Hematopoietic multipotent progenitor cell treated with erythropoietin and hydrocortisone succinate and interleukin-3 and kit ligand, for 8 days (in vitro differentiated cells): Measurements from ENCODE around the gene INO80C.
A peak's percentile ranks its signal among the peaks of the same experiment; 100 is the strongest.

Source experiments
- DNase-seq: peaks from one replicate; pipeline ENCODE4 v3.0.0-alpha.2; 2015

The INO80C gene, protein sequence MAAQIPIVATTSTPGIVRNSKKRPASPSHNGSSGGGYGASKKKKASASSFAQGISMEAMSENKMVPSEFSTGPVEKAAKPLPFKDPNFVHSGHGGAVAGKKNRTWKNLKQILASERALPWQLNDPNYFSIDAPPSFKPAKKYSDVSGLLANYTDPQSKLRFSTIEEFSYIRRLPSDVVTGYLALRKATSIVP

DNA sequence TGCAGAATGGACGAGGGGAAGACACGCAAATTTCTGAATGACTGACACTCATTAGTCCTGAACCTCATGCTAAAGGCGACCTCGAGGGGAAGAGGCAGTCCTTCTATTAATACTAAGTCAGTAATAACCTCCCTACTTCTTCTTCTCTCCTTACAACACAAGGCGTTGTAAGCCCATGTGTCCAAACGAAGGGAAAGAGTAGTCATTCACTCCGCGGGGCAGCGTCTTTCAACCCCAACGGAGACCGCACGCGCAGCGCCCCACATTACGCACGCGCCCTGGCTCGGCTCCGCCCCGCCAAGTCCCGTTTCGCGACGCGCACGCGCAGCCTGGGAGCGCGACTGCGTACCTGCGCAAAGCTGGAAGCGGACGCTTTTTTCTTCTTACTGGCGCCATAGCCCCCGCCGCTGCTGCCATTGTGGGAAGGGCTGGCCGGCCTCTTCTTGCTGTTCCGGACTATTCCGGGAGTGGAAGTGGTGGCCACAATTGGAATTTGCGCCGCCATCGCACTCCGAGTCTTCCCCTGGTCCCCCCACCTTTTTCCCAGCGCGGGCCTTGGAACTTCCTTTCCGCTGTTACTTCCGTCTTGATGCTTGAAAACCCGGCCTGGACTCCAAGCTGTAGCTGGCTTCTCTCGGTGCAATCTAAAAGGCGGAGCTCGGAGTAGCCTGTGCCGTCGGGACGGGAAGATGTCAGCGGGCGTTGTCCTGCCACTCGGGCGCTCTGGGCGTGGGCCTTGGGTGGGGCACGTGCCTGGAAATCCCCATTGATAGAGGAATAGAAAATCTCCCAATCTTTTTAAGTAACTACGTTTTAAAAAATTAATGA is at the start of gene INO80C:
Gene INO80C (minus strand): TSS at position 591 of the 828 bp plus-strand sequence. CDS start 86 bp downstream, at position 505.
- DNase-seq, result peak; percentile 96

DNA sequence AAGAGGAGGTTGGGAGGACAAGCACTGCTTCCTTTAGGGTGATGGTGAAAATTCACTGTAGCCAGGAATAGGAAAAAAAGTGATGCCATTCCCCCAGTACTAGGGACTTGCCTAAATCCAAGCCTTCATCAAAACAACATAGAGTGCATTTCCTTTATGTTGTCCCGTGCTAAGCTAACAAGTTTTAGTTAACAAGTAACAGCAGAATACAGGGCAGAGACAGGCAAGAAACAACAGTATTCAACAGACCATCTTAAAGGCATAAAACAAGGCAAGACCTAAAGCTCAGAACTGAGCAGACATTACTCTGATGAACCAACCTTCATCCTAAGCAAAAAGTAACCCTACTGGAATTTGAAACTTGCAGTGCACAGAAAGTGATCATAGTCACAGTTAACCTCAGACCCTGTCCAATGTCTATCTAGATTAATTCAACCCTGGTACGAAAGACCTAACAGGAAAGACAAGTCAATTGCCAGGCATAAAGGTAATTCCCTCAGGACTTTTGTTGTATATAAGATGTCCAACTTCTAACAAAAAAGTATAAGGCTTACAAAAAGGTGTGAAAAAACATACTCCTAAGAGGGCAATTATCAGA is 49.3 kb upstream of the INO80C start:
- no peak for DNase-seq

DNA sequence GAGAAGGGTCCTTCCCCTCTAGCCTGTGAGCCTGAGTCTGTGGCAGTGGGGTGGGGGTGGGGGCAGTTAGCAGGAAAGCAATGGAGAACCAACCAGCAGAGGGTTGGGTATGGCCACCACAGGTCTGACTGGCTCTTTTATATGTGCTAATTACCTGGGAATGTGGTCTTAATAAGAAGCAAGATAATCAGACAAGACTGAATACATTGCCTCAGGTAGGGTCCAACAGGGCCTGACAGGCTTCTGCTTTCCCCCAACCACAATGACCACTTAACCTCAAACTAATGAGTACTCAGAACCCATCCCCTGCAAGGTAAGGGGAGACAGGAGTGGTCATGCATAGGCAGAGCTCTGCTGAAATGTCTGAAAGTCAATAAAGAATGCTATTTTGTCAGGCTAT is 44.6 kb upstream of the INO80C start:
- DNase-seq, result no peak

DNA sequence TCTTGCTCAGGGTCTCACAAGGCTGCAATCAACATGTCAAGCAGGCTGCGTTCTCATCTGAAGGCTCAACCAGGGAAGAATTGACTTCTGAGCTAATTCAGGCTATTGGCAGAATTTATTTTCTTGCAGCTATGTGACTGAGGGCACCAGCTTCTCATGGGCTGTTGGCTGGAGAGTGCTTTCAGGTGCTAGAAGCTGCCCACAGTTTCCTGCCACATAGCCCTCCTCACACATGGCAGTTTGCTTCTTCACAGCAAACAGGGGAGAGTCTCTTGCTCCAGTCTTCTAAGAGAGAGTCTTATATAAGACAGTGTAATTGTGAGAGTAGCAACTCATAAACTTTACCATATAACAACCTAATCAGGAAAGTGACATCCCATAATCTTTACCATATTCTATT is 37.5 kb upstream of the INO80C start:
- DNase-seq, result no peak

DNA sequence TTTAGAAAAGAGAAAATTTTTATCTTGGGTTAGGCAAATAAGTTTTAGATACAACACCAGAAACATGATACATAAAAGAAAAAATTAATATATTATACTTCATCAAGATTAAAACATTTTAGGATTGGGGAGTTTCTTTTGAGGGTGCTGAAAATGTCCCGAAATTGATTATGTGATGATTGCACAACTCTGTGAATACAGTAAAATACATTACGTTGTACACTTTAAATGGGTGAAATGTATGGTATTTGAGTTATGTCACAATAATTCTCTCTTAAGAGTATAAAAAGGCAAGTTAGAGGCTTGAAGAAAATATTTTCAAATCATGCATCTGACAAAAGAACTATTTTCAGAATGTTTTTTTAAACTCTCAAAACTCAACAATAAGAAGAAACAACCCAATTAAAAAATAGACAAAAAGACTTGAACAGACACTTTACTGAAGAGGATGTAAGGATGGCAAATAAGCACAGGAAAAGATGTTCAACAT is 36.2 kb upstream of the INO80C start:
- DNase-seq, result no peak

DNA sequence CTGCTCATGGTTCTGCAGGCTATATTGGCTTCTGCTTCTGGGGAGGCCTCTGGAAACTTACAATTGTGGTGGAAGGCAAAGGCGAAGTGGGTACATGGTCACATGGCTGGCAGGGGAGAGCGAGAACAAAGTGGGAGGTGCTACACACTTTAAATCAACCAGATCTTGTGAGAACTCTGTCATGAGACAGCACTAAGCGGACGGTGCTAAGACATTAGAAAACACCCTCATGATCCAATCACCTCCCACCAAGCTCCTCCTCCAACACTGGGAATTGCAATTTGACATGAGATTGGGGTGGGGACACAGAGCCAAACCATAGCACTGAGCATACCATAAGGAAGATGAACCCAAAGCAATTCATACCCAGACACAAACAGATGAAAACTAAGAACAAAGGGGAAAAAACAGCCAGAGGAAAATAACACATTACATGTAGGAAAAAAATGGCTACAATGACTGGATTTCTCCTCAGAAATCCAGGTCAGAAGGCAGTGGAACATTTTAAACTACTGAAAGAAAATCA is 31.1 kb upstream of the INO80C start:
- DNase-seq, result no peak

DNA sequence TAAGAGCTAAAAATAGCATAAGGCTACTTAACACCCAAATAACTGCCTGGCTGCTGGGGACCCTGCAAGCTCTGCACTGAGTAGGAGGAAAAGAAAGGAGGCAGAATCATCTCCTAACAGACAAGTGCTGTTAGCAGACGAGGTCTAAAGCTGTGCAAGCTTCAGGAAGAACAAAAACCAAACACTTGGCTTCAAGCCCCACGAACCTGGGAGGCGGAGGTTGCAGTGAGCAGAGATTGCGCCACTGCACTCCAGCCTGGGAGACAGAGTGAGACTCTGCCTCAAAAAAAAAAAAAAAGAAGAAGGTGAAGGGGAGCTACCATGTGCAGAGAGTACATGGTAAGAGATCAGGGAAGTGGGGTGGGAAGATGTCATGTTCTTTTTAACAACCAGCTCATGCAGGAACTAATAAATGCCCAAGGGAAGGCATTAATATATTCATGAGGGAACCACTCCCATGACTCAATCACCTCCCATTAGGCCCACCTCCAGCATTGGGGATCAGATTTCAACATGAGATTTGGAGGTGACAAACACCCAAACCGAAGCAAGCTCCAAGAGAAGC is 28.8 kb upstream of the INO80C start:
- DNase-seq, result no peak

DNA sequence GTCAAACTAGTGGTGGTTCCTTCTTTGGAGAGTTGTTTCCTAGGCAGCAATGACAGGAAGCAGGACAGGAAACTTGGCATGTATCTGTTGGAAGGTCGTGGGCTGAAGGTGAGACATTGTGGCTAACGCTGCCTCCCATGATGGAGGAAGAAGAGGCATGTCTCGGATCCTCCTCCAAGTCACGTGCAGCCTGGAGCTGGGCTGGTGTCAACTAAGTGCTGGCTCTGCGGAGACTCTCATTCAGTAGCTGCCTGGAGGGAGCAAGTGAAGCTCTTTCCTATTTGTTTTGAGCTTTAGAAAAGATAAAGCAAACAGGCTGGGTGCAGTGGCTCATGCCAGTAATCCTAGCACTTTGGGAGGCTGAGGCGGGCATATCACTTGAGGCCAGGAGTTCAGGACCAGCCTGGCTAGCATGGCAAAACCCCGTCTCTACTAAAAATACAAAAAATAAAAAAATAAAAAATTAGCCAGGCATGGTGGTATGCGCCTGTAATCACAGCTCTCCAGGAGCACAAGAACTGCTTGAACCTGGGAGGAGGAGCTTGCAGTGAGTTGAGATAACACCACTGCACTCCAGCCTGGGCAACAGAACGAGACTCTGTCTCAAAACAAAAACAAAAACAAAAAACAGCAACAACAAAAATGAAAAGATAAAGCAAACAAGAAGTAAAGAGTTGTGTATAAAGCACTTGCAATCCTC is 28.2 kb upstream of the INO80C start:
- DNase-seq, result no peak

DNA sequence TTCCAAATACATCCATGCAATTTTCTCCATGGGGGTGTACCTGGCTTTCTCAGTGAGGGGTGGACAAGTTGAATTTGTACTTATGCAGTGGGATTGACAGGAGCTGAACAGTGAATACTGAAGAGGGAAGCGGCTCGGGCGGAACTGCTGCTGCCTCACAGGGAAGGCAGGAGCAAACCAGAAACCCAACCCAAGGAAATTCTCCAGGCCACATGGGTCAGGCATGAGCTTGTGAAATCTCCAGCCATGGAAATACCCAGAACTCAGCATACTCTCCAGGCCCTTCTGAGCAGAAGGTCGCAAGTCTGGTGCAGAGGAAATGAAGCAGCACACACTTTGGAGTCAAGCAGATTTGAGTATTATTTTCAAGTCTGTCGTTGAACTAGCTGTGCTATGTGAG is 26.5 kb upstream of the INO80C start:
- no peak for DNase-seq

DNA sequence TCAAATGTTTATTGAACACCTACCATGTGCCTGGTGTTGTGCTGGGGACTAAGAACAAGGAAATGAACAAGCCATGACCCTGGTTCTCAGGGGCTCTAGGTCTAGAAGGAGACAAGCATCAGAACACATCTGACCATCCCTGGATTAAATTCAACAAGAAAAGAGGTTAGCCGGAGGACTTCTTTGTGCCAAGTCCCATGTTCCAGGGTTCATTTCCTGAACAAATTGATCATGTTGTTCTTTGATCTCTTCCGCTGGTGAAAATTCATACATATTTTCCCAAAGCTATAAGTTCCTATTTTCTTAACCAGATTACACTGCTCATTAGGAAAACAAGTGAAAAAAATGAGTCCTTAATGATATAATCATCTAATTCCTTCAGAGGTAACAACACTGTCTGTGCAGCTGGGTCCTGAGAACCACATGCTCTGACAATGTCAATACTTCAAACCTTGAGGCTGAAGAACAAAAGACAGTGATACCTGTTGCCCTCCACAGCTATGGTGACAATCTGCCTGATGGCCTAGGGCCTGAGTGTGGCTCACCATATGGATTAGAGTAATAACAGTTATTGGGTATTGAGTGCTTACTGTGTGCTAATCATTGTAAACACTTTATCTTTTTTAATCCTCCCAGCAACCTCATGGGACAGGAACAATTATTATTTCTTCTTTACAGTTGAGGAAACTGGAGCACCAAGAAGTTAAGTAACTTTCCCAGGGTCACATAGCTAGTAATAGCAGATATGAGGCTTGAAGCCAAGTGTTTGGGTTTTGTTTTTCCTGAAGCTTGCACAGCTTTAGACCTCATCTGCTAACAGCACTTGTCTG is 24.6 kb upstream of the INO80C start:
- no peak for DNase-seq

DNA sequence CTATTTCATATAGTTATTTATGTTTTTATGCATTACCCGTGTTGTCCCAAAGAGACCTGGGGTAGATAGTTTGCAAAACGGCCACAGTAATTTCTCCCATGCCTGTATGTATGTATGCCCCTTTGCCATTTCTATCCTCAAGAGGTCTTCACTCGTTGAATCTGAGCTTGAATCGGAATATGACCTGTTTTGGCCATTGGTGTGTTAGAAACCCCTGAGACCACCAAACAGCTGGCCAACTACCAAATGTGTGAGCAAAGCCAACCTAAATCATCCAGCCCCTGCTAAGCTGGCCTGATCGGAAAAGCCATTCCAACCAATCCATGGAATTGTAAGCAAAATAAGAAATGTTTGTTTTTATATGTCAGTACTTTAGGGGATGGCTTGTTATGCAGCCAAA is 23.4 kb upstream of the INO80C start:
- DNase-seq, result no peak

DNA sequence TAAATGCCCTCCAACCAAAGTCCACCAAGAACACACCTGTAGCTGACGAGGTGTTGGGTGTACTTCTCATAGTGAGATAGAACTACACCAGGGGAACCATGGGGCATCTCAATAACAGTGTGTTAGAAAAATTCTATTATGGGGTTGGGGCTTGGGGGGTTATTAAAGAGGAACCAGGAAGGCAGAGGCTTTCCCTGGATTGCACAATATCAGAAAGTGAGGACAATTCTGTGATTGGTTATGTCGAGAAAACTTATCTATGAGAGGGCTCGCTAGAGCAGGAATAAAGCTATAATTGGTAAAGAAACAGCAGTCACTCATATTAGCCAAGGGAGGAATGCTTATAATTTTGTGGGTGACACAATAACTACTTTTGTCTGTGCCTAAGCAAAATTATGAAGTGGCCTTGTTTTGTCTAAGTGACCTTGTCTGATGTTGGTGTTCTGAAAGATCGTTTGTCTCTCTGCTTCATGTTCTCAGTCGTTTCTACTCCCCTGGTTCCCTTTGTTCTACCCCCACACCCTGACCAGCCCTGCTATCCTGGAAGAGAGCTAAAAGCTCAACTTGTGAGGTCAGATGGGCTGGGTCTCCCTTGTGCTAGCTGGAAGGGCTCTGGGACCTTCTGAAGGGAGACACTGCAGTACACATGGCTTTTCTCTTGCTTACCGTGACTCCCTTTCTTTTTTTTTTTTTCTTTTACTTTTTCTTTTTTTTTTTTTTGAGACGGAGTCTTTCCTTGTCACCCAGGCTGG is 21.6 kb upstream of the INO80C start:
- DNase-seq, result no peak

DNA sequence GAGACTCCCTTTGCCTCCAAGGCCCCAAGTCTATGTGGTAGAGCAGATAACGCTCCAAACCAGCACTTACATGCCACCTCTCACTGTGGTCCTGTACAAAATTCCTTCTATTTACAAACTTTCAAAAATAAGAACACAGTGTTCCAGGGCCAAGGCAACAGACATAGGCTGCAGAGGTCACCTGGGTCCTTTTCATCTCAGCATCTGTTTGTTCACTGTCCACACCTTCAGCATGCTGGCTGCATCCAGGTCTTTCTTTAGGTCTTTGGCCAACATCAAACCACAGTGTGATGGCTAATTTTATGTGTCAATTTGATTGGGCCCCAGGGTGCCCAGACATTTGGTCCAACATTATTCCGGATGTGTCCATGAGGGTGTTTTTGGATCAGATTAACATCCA is 20.0 kb upstream of the INO80C start:
- DNase-seq, result no peak

DNA sequence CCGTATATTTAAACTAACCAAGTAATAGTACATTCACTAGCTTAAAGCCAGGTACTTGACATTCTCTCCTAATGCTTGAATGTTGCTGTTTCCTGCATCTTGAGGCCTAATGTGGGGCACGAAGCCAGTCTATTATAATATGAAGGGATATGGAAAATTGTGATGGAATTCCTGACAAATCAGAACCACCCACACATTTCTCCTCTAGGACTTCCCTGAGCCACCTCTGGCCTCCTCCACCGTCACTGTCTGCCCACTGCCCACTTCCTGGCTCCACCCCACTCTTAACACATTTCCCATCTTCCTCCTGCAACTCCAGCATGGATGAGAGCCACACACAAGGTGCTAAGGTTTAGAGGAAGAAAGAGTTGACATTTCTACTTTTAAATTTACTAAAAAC is 19.0 kb upstream of the INO80C start:
- DNase-seq, result no peak

DNA sequence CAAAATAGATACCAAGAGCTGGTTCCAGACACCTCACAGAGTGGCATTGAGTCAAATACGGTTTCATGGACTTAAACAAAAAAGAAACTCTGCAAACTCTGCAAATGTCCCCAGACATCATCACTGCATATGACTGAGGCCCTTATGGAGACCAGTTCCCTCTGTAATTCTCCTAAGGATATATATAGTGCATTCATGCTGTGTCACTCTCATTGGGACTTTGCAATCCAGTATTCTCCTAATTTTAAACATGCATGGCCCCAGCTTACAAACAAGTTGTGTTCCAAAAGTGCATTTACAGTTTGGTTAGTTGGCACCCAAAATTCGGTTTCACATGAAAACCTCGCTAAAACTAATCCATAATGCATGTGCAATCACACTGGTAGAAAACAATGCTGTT is 18.6 kb upstream of the INO80C start:
- no peak for DNase-seq

DNA sequence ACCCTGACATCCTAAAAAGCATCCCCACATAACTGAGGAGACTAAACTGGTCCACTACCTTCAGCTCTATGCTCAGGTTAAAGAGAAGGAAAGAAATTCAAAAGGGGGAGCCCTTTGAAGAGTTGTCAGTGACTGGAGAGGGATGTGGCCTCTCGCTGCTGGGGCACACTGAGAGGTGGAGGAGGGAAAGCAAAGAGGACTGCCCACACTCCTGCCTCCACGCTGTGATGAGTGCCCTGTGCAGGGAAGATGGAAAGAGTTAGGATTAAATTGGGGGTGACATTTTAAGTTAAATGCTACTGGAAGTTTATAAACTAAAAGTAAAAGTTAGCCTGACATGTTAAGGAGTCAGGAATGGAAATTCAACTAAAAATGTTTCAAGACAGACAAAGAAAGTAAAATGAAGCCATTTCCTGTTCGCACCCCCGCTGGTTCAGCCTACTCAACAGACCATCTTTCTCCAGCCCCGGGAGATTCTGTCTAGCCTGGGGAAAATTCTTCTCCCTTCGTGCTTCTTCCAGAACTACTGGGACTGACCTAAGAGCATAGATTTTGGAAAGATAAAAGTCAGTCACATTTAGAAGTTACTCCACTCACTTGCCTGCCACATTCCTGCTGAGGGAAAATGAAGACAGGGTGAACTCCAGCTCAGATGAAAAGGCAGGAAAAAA is 17.8 kb upstream of the INO80C start:
- DNase-seq, result no peak

DNA sequence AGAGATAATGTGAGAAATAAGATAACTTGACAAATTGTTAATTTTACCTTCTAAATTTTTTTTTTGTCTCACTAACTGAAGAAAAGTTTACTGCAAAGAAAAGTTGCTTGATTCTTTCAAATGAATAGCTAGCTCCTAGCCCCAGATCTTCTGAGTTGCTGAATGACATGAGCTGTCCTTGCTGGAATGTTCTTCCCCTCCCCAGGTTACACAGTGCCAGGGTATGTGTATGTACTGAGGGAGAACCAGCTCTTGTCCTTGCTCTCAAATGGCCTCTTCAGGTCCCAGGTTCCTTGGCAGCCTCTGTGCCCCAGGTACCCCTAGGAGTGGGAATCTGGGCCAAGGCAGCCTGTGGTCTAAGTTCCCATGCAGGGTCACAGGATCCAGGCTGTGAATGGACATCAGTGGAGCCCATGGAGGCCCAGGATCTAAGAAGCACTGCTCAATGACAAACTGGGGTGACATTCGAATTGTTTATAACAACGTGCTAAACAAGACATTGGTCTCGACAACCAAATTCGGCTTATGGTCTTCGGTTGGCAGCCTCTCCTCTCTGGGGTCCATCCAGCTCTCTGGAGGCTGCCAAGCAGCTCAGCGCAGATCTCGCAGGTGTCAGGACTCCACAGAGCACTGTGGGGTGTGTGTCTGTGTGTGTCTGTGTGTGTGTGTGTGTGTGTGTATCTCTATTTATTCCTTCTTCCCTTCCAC is 17.1 kb upstream of the INO80C start:
- DNase-seq, result no peak

DNA sequence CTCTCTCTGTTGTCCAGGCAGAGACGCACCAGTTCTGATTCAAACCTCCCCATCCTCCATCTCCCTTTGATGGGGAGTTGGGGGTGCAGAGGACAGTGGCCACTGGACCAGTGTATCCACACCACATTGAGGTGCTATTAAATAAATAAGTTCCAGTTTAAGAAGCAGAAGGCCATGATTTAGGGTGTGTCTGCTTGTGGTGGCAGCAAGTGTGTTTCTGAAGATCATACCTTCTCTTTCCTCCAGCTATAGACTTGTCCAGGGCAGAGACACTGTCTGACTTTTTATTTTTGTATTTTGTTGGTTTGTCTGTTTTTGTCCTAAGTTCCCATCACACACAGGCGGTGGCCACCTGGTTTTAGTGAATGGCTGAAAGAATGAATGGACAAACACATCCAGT is 16.5 kb upstream of the INO80C start:
- DNase-seq, result no peak

DNA sequence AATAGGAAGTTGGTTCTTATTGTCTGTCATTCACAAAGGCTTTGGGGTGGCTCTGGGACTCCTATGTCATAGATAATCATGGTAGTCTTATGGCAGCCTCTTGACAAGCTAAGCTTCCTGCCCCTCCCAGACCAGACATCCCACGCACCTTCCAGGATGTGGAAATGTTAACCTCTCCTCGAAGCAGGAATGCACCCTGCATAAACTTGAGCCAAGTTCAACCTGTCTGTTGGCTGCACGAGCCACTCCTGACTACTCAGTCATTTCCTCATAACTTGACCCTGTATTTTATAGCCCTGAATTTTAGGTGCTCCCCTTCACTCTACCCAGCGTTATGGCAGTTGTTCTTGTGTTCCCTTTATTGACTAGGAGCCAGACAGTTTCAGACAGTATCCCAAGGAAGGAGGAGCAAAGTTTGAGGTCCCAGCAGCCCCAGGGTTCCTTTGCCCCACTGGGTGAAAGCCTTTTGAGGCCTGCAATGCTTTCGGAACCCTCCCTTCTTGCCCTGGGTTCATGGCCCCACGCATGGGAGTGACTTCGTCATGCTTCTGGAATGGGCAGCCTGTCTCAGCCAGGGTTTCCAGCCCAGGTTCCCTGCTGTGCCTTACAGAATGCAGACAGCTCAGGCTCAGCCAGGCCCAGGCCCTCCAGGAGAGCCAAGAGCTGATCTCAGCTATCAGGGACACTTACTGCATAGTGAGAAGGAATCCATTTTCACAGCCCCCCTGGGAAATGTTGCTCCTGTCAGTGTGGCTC is 15.6 kb upstream of the INO80C start:
- no peak for DNase-seq
